HCT116 (cell line): ENCODE data around the gene RAB30. TPM values are rescaled to one million over a fixed set of nuclear protein-coding genes. Genes with fewer than 3 reads are reported as not detected.

Experiments
- ATAC-seq: fragments of 200-7000 bp; cut with Tn5 transposase; 2 replicates; pipeline ENCODE4 v1.9.1; 2020; ENCODE audit warnings: mild to moderate bottlenecking, moderate library complexity
- BruUV-seq: library from RNA; stranded (reverse); fragments of 400-500 nt; replicated peaks from 2 replicates; lab custom pipeline; 2021; lab: Mats Ljungman, UMichigan
- CTCF ChIA-PET: fragments of 300-600 bp; sonication (Branson Sonifier 250); formaldehyde crosslinking; loops from one replicate; lab custom pipeline; 2021; ENCODE audit warnings: antibody characterized with exemption; lab: Charles Lee
- POLR2A ChIA-PET: fragments of 300-600, 350-600 bp; sonication (Branson Sonifier 250); formaldehyde crosslinking; loops from one replicate; lab custom pipeline; 2021; ENCODE audit warnings: antibody characterized with exemption; lab: Charles Lee
- RAD21 ChIA-PET, 2 experiments: fragments of 300-600 bp; sonication (Branson Sonifier 250); formaldehyde crosslinking; loops; one replicate each; lab custom pipeline; 2023; ENCODE audit warnings: low total read pairs in 2 of 2; ENCODE audit not compliant: uncharacterized antibody in 2 of 2, unreplicated experiment in 2 of 2, low non-redundant PET in 1 of 2; lab: Charles Lee
- DNase-seq: peaks from one replicate; pipeline ENCODE4 v3.0.0-alpha.2; 2010; ENCODE audit warnings: low read depth, low spot score
- H2AFZ ChIP-seq: fragments of 200-600 bp; shearing (Covaris generic), sonication (generic); 2 replicates; pipeline ENCODE4 v1.6.1; 2017; ENCODE audit warnings: low read depth, mixed run types, mixed read lengths, antibody characterized with exemption, low read length; ENCODE audit not compliant: poor library complexity, severe bottlenecking
- H3K27ac ChIP-seq: 2 replicates; pipeline ENCODE4 v1.5.1; 2012; ENCODE audit warnings: low read depth, low read length
- H3K27me3 ChIP-seq: fragments of 200-600 bp; sonication (generic); 2 replicates; pipeline ENCODE4 v1.6.1; 2016; ENCODE audit warnings: mixed run types, low read length, mixed read lengths; ENCODE audit not compliant: insufficient read depth
- H3K36me3 ChIP-seq, 2 experiments: fragments of 200-500 bp in 1 of 2; fragments of 200-600 bp in 1 of 2; sonication (Bioruptor generic) in 1 of 2; sonication (generic) in 1 of 2; 2 replicates each; pipeline versions ENCODE4 v1.5.1 to v1.6.1; 2014 to 2016; ENCODE audit warnings: low read length in 2 of 2, inconsistent platforms in 1 of 2, mixed read lengths in 1 of 2, mixed run types in 1 of 2; ENCODE audit not compliant: insufficient read depth in 2 of 2, control insufficient read depth in 1 of 2
- H3K4me1 ChIP-seq, 2 experiments: fragments of 200-600 bp in 1 of 2; sonication (generic) in 1 of 2; 2 replicates each; pipeline versions ENCODE4 v1.5.1 to v1.6.1; 2012 to 2017; ENCODE audit warnings: low read length in 2 of 2, inconsistent platforms in 1 of 2, mild to moderate bottlenecking in 1 of 2, mixed read lengths in 1 of 2, mixed run types in 1 of 2, moderate library complexity in 1 of 2; ENCODE audit not compliant: insufficient read depth in 2 of 2, control insufficient read depth in 1 of 2
- H3K4me2 ChIP-seq: fragments of 200-600 bp; sonication (generic); 2 replicates; pipeline ENCODE4 v1.6.1; 2017; ENCODE audit warnings: mixed run types, low read length, mixed read lengths
- H3K4me3 ChIP-seq, 2 experiments: fragments of 200-600 bp in 1 of 2; sonication (generic) in 1 of 2; replicated peaks in 1 of 2; 2 replicates each; pipeline ENCODE4 v1.5.1; 2011 to 2016; ENCODE audit warnings: low read length in 2 of 2, control low read depth in 1 of 2, low read depth in 1 of 2, mild to moderate bottlenecking in 1 of 2, mixed read lengths in 1 of 2, mixed run types in 1 of 2
- H3K79me2 ChIP-seq: fragments of 200-600 bp; sonication (generic); 2 replicates; pipeline ENCODE4 v1.6.1; 2017; ENCODE audit warnings: mild to moderate bottlenecking, mixed run types, low read length, moderate library complexity, mixed read lengths; ENCODE audit not compliant: insufficient read depth
- H3K9ac ChIP-seq: fragments of 200-600 bp; sonication (generic); 2 replicates; pipeline ENCODE4 v1.6.1; 2016; ENCODE audit warnings: low read length, mixed read lengths
- H3K9me2 ChIP-seq: fragments of 200-600 bp; sonication (generic), shearing (Covaris generic); 2 replicates; pipeline ENCODE4 v1.6.1; 2017; ENCODE audit warnings: mixed run types, mild to moderate bottlenecking, moderate library complexity; ENCODE audit not compliant: insufficient read depth
- H3K9me3 ChIP-seq, 2 experiments: fragments of 200-500 bp in 1 of 2; fragments of 200-600 bp in 1 of 2; sonication (Bioruptor generic) in 1 of 2; sonication (generic) in 1 of 2; 2 replicates each; pipeline ENCODE4 v1.6.1; 2014 to 2017; ENCODE audit warnings: low read length in 2 of 2, mixed read lengths in 2 of 2, inconsistent platforms in 1 of 2, low read depth in 1 of 2, mild to moderate bottlenecking in 1 of 2, mixed run types in 1 of 2, moderate library complexity in 1 of 2; ENCODE audit not compliant: control insufficient read depth in 1 of 2, insufficient read depth in 1 of 2
- H4K20me1 ChIP-seq: fragments of 200-600 bp; sonication (generic), shearing (Covaris generic); 2 replicates; pipeline ENCODE4 v1.6.1; 2017; ENCODE audit warnings: mixed run types, mild to moderate bottlenecking, moderate library complexity; ENCODE audit not compliant: insufficient read depth
- CBX3 ChIP-seq: IDR thresholded peaks from 2 replicates; pipeline ENCODE4 v1.6.1; 2012; ENCODE audit warnings: low read depth
- CEBPB ChIP-seq: IDR thresholded peaks from 2 replicates; pipeline ENCODE4 v1.6.1; 2012; ENCODE audit warnings: low read depth
- EZH2phosphoT487 ChIP-seq: fragments of 200-600 bp; IDR thresholded peaks from 2 replicates; pipeline ENCODE4 v1.6.1; 2018; ENCODE audit warnings: antibody characterized with exemption, borderline replicate concordance
- FOSL1 ChIP-seq: IDR thresholded peaks from 2 replicates; pipeline ENCODE4 v1.6.1; 2012; ENCODE audit warnings: low read depth
- POLR2AphosphoS5 ChIP-seq: IDR thresholded peaks from 2 replicates; pipeline ENCODE4 v1.6.1; 2011; ENCODE audit warnings: mild to moderate bottlenecking, low read depth, low read length, moderate library complexity
- SP1 ChIP-seq: IDR thresholded peaks from 2 replicates; pipeline ENCODE4 v1.6.1; 2012; ENCODE audit warnings: low read depth
- SRF ChIP-seq: IDR thresholded peaks from 2 replicates; pipeline ENCODE4 v1.6.1; 2012; ENCODE audit warnings: low read depth
- YY1 ChIP-seq: IDR thresholded peaks from 2 replicates; pipeline ENCODE4 v1.6.1; 2011; ENCODE audit warnings: low read length, low read depth, moderate library complexity, mild to moderate bottlenecking; ENCODE audit not compliant: insufficient replicate concordance; ENCODE audit errors: extremely low read depth
- ZBTB33 ChIP-seq: IDR thresholded peaks from 2 replicates; pipeline ENCODE4 v1.6.1; 2011; ENCODE audit warnings: mild to moderate bottlenecking, low read length, moderate library complexity; ENCODE audit not compliant: insufficient replicate concordance; ENCODE audit errors: extremely low read depth
- ZFX ChIP-seq: fragments of 450-650 bp; IDR thresholded peaks from 2 replicates; pipeline ENCODE4 v1.6.1; 2017
- intact Hi-C: fragments of 100-400 bp; cut with micrococcal nuclease; formaldehyde crosslinking; loops from 2 replicates; pipeline ENCODE4 v1.10.0; 2022
- total RNA-seq: library from RNA; stranded (reverse); gene quantifications from one replicate; pipeline ENCODE4 v1.2.1, GENCODE V29; 2021; ENCODE audit not compliant: unreplicated experiment
- TF ChIP-seq, protein P1 (sequence below): IDR thresholded peaks from 2 replicates; pipeline ENCODE4 v1.6.1; 2012
- TF ChIP-seq, protein P2 (sequence below), 3 experiments: fragments of 200-600 bp in 1 of 3; sonication (generic) in 1 of 3; IDR thresholded peaks in 2 of 3; conservative IDR thresholded peaks in 1 of 3; 2 replicates each; pipeline ENCODE4 v1.5.1; 2012 to 2017; ENCODE audit warnings: low read depth in 2 of 3, low read length in 2 of 3, antibody characterized with exemption in 1 of 3, borderline replicate concordance in 1 of 3, control low read depth in 1 of 3, mild to moderate bottlenecking in 1 of 3, mixed read lengths in 1 of 3, mixed run types in 1 of 3, moderate library complexity in 1 of 3; ENCODE audit not compliant: insufficient read depth in 1 of 3
- TF ChIP-seq, protein P3 (sequence below): IDR thresholded peaks from 2 replicates; pipeline ENCODE4 v1.6.1; 2012

The RAB30 gene
- total RNA-seq, 1 experiment from 2014 or later, result 5.7 TPM

- CTCF ChIA-PET, result no interaction called here
- Histone ChIP-seq H2AFZ (no peak overlapping the region), H3K9me3 (no peaks in the 10 kb centered on the region), H3K36me3 (no peaks in the 10 kb centered on the region), H3K27me3 (no peaks in the 10 kb centered on the region), H3K9me2 (no peaks in the 10 kb centered on the region), H3K79me2 (no peaks in the 10 kb centered on the region), H3K4me3 (no peak overlapping the region), H3K9ac (no peak overlapping the region), H3K4me2 (no peak overlapping the region), H3K27ac (no peak overlapping the region), H4K20me1 (no peaks in the 10 kb centered on the region; the same call in 1 of the 2 replicates), H3K4me1 (peaks cover 0 to 5% of the 10 kb centered on the region in 2 experiments; a peak in 1 of 4 replicates)
- no TSS peak for BruUV-seq
- DNase-seq, result no peak
- intact Hi-C loops, result no loop called here
- ATAC-seq, result no peak
- POLR2A ChIA-PET, result no interaction called here
- TF ChIP-seq EZH2phosphoT487 (no peak), SRF (no peak)
- TF ChIP-seq, all 23 proteins: peak for 0
- RAD21 ChIA-PET, result no interaction called here
These were observed 45.5 kb downstream of the RAB30 start for GRCh38 chr11:83026229-83026628.

DNA sequence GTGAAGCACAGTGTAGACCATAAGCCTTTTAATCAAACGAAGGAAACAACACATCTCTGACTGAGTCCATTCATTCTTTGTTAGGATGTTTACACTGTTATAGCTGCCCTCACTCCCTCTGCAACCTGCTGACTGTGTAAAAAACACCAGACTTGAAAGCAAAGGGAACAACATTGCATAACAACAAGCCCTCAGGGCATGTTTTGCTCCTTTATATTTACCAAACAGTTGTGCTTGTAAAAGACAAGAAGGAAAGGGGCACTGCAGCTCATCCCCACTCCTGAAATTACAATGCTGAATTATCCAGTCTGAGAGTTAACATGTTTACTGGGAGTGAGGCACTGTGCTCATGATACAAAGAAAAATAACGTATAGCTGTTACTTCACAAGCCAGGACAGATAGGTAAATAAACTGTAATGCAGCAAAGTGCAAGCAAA is 46.4 kb downstream of the RAB30 start:
- intact Hi-C loops, result no loop called here
- Histone ChIP-seq H3K27me3 (no peaks in the 10 kb centered on the region), H3K9ac (no peak overlapping the region), H3K4me2 (no peak overlapping the region), H3K4me3 (no peak overlapping the region), H3K36me3 (no peaks in the 10 kb centered on the region), H3K4me1 (peaks cover 0 to 5% of the 10 kb centered on the region in 2 experiments; a peak in 1 of 4 replicates), H3K27ac (no peak overlapping the region), H3K9me2 (no peaks in the 10 kb centered on the region), H2AFZ (no peak overlapping the region), H4K20me1 (no peaks in the 10 kb centered on the region; the same call in 1 of the 2 replicates), H3K79me2 (no peaks in the 10 kb centered on the region), H3K9me3 (no peaks in the 10 kb centered on the region)
- TF ChIP-seq, protein P1, sequence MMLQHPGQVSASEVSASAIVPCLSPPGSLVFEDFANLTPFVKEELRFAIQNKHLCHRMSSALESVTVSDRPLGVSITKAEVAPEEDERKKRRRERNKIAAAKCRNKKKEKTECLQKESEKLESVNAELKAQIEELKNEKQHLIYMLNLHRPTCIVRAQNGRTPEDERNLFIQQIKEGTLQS, result no peak
- no peak for TF ChIP-seq YY1
- TF ChIP-seq FOSL1, result no peak
- TF ChIP-seq CEBPB, result no peak
- TF ChIP-seq CBX3, result no peak
- TF ChIP-seq, protein P2, sequence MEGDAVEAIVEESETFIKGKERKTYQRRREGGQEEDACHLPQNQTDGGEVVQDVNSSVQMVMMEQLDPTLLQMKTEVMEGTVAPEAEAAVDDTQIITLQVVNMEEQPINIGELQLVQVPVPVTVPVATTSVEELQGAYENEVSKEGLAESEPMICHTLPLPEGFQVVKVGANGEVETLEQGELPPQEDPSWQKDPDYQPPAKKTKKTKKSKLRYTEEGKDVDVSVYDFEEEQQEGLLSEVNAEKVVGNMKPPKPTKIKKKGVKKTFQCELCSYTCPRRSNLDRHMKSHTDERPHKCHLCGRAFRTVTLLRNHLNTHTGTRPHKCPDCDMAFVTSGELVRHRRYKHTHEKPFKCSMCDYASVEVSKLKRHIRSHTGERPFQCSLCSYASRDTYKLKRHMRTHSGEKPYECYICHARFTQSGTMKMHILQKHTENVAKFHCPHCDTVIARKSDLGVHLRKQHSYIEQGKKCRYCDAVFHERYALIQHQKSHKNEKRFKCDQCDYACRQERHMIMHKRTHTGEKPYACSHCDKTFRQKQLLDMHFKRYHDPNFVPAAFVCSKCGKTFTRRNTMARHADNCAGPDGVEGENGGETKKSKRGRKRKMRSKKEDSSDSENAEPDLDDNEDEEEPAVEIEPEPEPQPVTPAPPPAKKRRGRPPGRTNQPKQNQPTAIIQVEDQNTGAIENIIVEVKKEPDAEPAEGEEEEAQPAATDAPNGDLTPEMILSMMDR (IDR thresholded peaks at IDR 0.05 in 2 of 3, conservative IDR thresholded peaks at IDR 0.05 in 1 of 3; ENCODE audit: borderline replicate concordance in 1 of 3, insufficient read depth in 1 of 3, low read depth in 2 of 3, low read length in 2 of 3), result no peak
- TF ChIP-seq POLR2AphosphoS5, result no peak
- TF ChIP-seq ZFX, result no peak
- no peak for TF ChIP-seq ZBTB33
- no peak for TF ChIP-seq SP1
- TF ChIP-seq, protein P3, sequence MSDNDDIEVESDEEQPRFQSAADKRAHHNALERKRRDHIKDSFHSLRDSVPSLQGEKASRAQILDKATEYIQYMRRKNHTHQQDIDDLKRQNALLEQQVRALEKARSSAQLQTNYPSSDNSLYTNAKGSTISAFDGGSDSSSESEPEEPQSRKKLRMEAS, result no peak
- ATAC-seq (no peak), DNase-seq (no peak)
- POLR2A ChIA-PET, result no interaction called here
- BruUV-seq, result no TSS peak
- RAD21 ChIA-PET, result no interaction called here
- CTCF ChIA-PET, result no interaction called here
